IMR-90 (cell line): ENCODE measurements around the gene PNRC2. TPM values are rescaled to one million over a fixed set of nuclear protein-coding genes. Genes with fewer than 3 reads are reported as not detected.

ENCODE experiments used
- ATAC-seq: fragments of 200-7000 bp; cut with Tn5 transposase; 2 replicates; pipeline ENCODE4 v1.9.1; 2020; ENCODE audit warnings: low read depth, mild to moderate bottlenecking, moderate library complexity
- BruUV-seq: library from RNA; stranded (reverse); fragments of 400-500 nt; replicated peaks from 2 replicates; lab custom pipeline; 2021; lab: Mats Ljungman, UMichigan
- CTCF ChIA-PET: fragments of 300-600 bp; formaldehyde crosslinking; extraction: SDS; loops from one replicate; lab custom pipeline; 2021; ENCODE audit warnings: antibody characterized with exemption; lab: Yijun Ruan, JAX
- POLR2A ChIA-PET: fragments of 300-600 bp; sonication (Branson Sonifier 250); formaldehyde crosslinking; loops from one replicate; lab custom pipeline; 2022; ENCODE audit warnings: antibody characterized with exemption; ENCODE audit not compliant: unreplicated experiment; lab: Charles Lee
- DNase-seq: peaks from one replicate; pipeline ENCODE4 v3.0.0; 2013
- H2AFZ ChIP-seq: replicated peaks from 2 replicates; pipeline ENCODE3; 2013; ENCODE audit warnings: low read length, mild to moderate bottlenecking; ENCODE audit not compliant: poor library complexity
- H2AK5ac ChIP-seq: 2 replicates; pipeline ENCODE4 v1.6.1; 2013; ENCODE audit warnings: low read depth, low read length, inconsistent platforms
- H2AK9ac ChIP-seq: replicated peaks from 2 replicates; pipeline ENCODE3; 2013; ENCODE audit warnings: mild to moderate bottlenecking, low read depth, low read length, moderate library complexity; ENCODE audit not compliant: poor library complexity
- H2BK120ac ChIP-seq: 2 replicates; pipeline ENCODE4 v1.6.1; 2013; ENCODE audit warnings: low read depth, low read length, inconsistent platforms
- H2BK15ac ChIP-seq: 3 replicates; pipeline ENCODE4 v1.6.1; 2013; ENCODE audit warnings: low read depth, low read length, inconsistent platforms
- H2BK20ac ChIP-seq: 2 replicates; pipeline ENCODE4 v1.6.1; 2013; ENCODE audit warnings: low read depth, mild to moderate bottlenecking, inconsistent platforms, low read length, moderate library complexity
- H2BK5ac ChIP-seq: 2 replicates; pipeline ENCODE4 v1.6.1; 2013; ENCODE audit warnings: mild to moderate bottlenecking, low read depth, low read length, inconsistent platforms; ENCODE audit not compliant: poor library complexity, severe bottlenecking
- H3K14ac ChIP-seq: replicated peaks from 2 replicates; pipeline ENCODE4 v1.6.1; 2013; ENCODE audit warnings: low read depth, low read length, inconsistent platforms
- H3K18ac ChIP-seq: 2 replicates; pipeline ENCODE4 v1.6.1; 2013; ENCODE audit warnings: low read depth, low read length, control low read depth
- H3K23ac ChIP-seq: 2 replicates; pipeline ENCODE4 v1.6.1; 2013; ENCODE audit warnings: low read depth, low read length, inconsistent platforms
- H3K27ac ChIP-seq: 2 replicates; pipeline ENCODE4 v1.5.1; 2013; ENCODE audit warnings: mild to moderate bottlenecking, control low read depth, low read length; ENCODE audit not compliant: insufficient read depth
- H3K27me3 ChIP-seq: 2 replicates; pipeline ENCODE4 v1.6.1; 2013; ENCODE audit warnings: low read length; ENCODE audit not compliant: control insufficient read depth, insufficient read depth
- H3K36me3 ChIP-seq: 2 replicates; pipeline ENCODE4 v1.6.1; 2013; ENCODE audit warnings: low read length, mixed read lengths; ENCODE audit not compliant: control insufficient read depth, insufficient read depth
- H3K4ac ChIP-seq: 2 replicates; pipeline ENCODE4 v1.6.1; 2013; ENCODE audit warnings: low read depth, low read length, inconsistent platforms
- H3K4me1 ChIP-seq: 2 replicates; pipeline ENCODE4 v1.6.1; 2013; ENCODE audit warnings: low read length, mixed read lengths; ENCODE audit not compliant: control insufficient read depth, insufficient read depth
- H3K4me2 ChIP-seq: 2 replicates; pipeline ENCODE4 v1.6.1; 2013; ENCODE audit warnings: low read depth, mild to moderate bottlenecking, control low read depth, low read length, moderate library complexity
- H3K4me3 ChIP-seq: 2 replicates; pipeline ENCODE4 v1.5.1; 2013; ENCODE audit warnings: low read depth, mild to moderate bottlenecking, control low read depth, low read length, moderate library complexity; ENCODE audit not compliant: insufficient read depth
- H3K56ac ChIP-seq: 2 replicates; pipeline ENCODE4 v1.6.1; 2013; ENCODE audit warnings: low read length, inconsistent platforms; ENCODE audit not compliant: insufficient read depth; ENCODE audit errors: extremely low read depth
- H3K79me1 ChIP-seq, 2 experiments: 2 replicates each; pipeline ENCODE4 v1.6.1; 2013; ENCODE audit warnings: low read length in 2 of 2, inconsistent platforms in 1 of 2, low read depth in 1 of 2
- H3K9ac ChIP-seq: 2 replicates; pipeline ENCODE4 v1.6.1; 2013; ENCODE audit warnings: low read depth, low read length, control low read depth
- H3K9me1 ChIP-seq: 2 replicates; pipeline ENCODE4 v1.6.1; 2013; ENCODE audit warnings: low read length, inconsistent platforms; ENCODE audit not compliant: insufficient read depth
- H3K9me3 ChIP-seq: 2 replicates; pipeline ENCODE4 v1.6.1; 2013; ENCODE audit warnings: low read length; ENCODE audit not compliant: control insufficient read depth, insufficient read depth
- H4K20me1 ChIP-seq: 2 replicates; pipeline ENCODE4 v1.6.1; 2013; ENCODE audit warnings: low read length, inconsistent platforms; ENCODE audit not compliant: insufficient read depth
- H4K5ac ChIP-seq: 2 replicates; pipeline ENCODE4 v1.6.1; 2013; ENCODE audit warnings: mild to moderate bottlenecking, low read depth, low read length, control low read depth
- H4K8ac ChIP-seq, 2 experiments: 2 replicates each; pipeline ENCODE4 v1.6.1; 2013; ENCODE audit warnings: low read depth in 2 of 2, low read length in 2 of 2, control low read depth in 1 of 2, inconsistent platforms in 1 of 2
- H4K91ac ChIP-seq: 2 replicates; pipeline ENCODE4 v1.6.1; 2013; ENCODE audit warnings: low read depth, low read length, inconsistent platforms; ENCODE audit not compliant: insufficient read depth
- BHLHE40 ChIP-seq: fragments of 150-350 bp; IDR thresholded peaks from 2 replicates; pipeline ENCODE4 v1.6.1; 2016; ENCODE audit warnings: mild to moderate bottlenecking, low read depth, low read length
- CEBPB ChIP-seq: IDR thresholded peaks from 2 replicates; pipeline ENCODE4 v1.6.1; 2012; ENCODE audit warnings: low read depth, low read length, improper control_type of control experiment
- CHD1 ChIP-seq: IDR thresholded peaks from 2 replicates; pipeline ENCODE4 v1.6.1; 2012; ENCODE audit warnings: low read depth, low read length, improper control_type of control experiment
- CTCF ChIP-seq: conservative IDR thresholded peaks from 2 replicates; pipeline ENCODE4 v1.5.1; 2012; ENCODE audit warnings: mild to moderate bottlenecking, low read depth, low read length, improper control_type of control experiment
- ELK1 ChIP-seq: fragments of 150-350 bp; IDR thresholded peaks from 2 replicates; pipeline ENCODE4 v1.6.1; 2016; ENCODE audit warnings: low read depth, mild to moderate bottlenecking, low read length, moderate library complexity, borderline replicate concordance
- FOS ChIP-seq: fragments of 150-350 bp; IDR thresholded peaks from 2 replicates; pipeline ENCODE4 v1.6.1; 2016; ENCODE audit warnings: low read depth, low read length
- MAFK ChIP-seq: IDR thresholded peaks from 2 replicates; pipeline ENCODE4 v1.6.1; 2012; ENCODE audit warnings: low read depth, low read length, improper control_type of control experiment
- MAZ ChIP-seq: IDR thresholded peaks from 2 replicates; pipeline ENCODE4 v1.6.1; 2012; ENCODE audit warnings: low read depth, mild to moderate bottlenecking, low read length, improper control_type of control experiment, moderate library complexity, borderline replicate concordance
- MXI1 ChIP-seq: IDR thresholded peaks from 2 replicates; pipeline ENCODE4 v1.6.1; 2012; ENCODE audit warnings: low read depth, mild to moderate bottlenecking, low read length, moderate library complexity, borderline replicate concordance
- NFE2L2 ChIP-seq: fragments of 150-350 bp; IDR thresholded peaks from 2 replicates; pipeline ENCODE4 v1.6.1; 2016; ENCODE audit warnings: low read depth, mild to moderate bottlenecking, low read length
- POLR2A ChIP-seq: IDR thresholded peaks from 2 replicates; pipeline ENCODE4 v1.6.1; 2012; ENCODE audit warnings: mild to moderate bottlenecking, low read depth, low read length
- RAD21 ChIP-seq: IDR thresholded peaks from 2 replicates; pipeline ENCODE4 v1.6.1; 2012; ENCODE audit warnings: low read length, improper control_type of control experiment
- RCOR1 ChIP-seq: IDR thresholded peaks from 2 replicates; pipeline ENCODE4 v1.6.1; 2012; ENCODE audit warnings: mild to moderate bottlenecking, low read length, improper control_type of control experiment; ENCODE audit not compliant: insufficient replicate concordance
- RFX5 ChIP-seq: IDR thresholded peaks from 2 replicates; pipeline ENCODE4 v1.8.0; 2012; ENCODE audit warnings: low read depth, mild to moderate bottlenecking, low read length, moderate library complexity
- SMC3 ChIP-seq: fragments of 150-350 bp; IDR thresholded peaks from 2 replicates; pipeline ENCODE4 v1.6.1; 2016; ENCODE audit warnings: low read depth, mild to moderate bottlenecking, antibody characterized with exemption, low read length, moderate library complexity
- USF2 ChIP-seq: fragments of 150-350 bp; IDR thresholded peaks from 2 replicates; pipeline ENCODE4 v1.6.1; 2017; ENCODE audit warnings: mild to moderate bottlenecking, antibody characterized with exemption, low read length, low read depth
- WGBS, 2 experiments: methylation state at CpG; one replicate each; pipeline versions ENCODE4 v1.1.5 to v1.1.7; 2013; ENCODE audit warnings: missing lambda C conversion rate in 2 of 2; ENCODE audit not compliant: insufficient read length in 1 of 2; ENCODE audit errors: extremely low coverage in 2 of 2; 5-methylcytosine and 5-hydroxymethylcytosine counted together
- dilution Hi-C: fragments of 300-500 bp; cut with HindIII; formaldehyde crosslinking; loops from one replicate; pipeline ENCODE4 v1.14.3; 2018; ENCODE audit warnings: low sequenced_read_pairs; ENCODE audit not compliant: unreplicated experiment
- in situ Hi-C: fragments of 300-500 bp; cut with MboI; formaldehyde crosslinking; loops from 3 replicates; pipeline ENCODE4 v1.14.3; 2019; ENCODE audit warnings: low sequenced_read_pairs, inconsistent platforms, mixed read lengths
- intact Hi-C: fragments of 100-400 bp; cut with micrococcal nuclease; formaldehyde crosslinking; loops from 2 replicates; pipeline ENCODE4 v1.10.0; 2022
- polyA plus RNA-seq, 3 experiments: library from polyadenylated mRNA; depleted of rRNA; stranded (reverse); fragments of >200 nt; gene quantifications; 2 replicates each; pipeline ENCODE4 v1.2.3, GENCODE V29; 2012; ENCODE audit warnings: low replicate concordance in 1 of 3
- total RNA-seq: library from RNA; depleted of rRNA; stranded (reverse); fragments of >200 nt; gene quantifications from 2 replicates; pipeline ENCODE4 v1.2.3, GENCODE V29; 2012

Gene PNRC2
- total and polyA plus RNA-seq, 2 of the 4 experiments (the other 2 are of a cell fraction) = 50.6 to 76.0 TPM

DNA sequence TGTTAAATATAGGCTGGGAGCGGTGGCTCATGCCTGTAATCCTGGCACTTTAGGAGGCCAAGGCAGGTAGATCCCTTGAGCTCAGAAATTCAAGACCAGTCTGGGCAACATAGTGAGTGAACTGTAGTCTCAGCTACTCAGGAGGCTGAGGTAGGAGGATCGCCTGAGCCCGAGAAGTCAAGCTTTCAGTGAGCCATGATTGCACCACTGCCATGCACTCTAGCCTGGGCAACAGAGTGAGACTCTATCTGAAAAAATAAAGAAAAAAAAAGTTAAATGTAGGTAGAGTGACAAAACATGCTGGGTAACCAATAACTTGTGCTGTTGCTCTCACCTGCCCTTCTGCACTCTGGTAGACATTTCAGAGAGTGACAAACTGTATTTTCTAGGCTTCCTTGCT lies 45.5 kb downstream of the PNRC2 start:
- no peak overlapping the region for H4K8ac ChIP-seq
- H3K27me3 ChIP-seq = no peaks in the 10 kb centered on the region
- TF ChIP-seq USF2 = no peak
- TF ChIP-seq BHLHE40 = no peak
- no peak for TF ChIP-seq RAD21
- no peak for TF ChIP-seq POLR2A
- no peak for TF ChIP-seq SMC3
- no peak for TF ChIP-seq RFX5
- no peak for TF ChIP-seq MXI1
- no peak for TF ChIP-seq CHD1
- no peak for TF ChIP-seq CEBPB
- TF ChIP-seq FOS = no peak
- no peak for TF ChIP-seq CTCF
- TF ChIP-seq NFE2L2 = no peak
- no peak for TF ChIP-seq MAZ
- no peak for TF ChIP-seq MAFK
- no peak for TF ChIP-seq RCOR1
- TF ChIP-seq ELK1 = no peak
- in situ Hi-C loops (no loop called here), intact Hi-C loops (no loop called here), dilution Hi-C loops (no loop called here)
- H3K9me3 ChIP-seq = no peaks in the 10 kb centered on the region
- no peak overlapping the region for H3K27ac ChIP-seq
- H3K79me1 ChIP-seq = no peaks in the 10 kb centered on the region
- no peak overlapping the region for H2AK9ac ChIP-seq
- no peak overlapping the region for H3K9ac ChIP-seq
- ATAC-seq = no peak
- peaks cover 7% of the 10 kb centered on the region for H3K4me1 ChIP-seq
- H2BK15ac ChIP-seq = no peak overlapping the region
- no peak overlapping the region for H4K5ac ChIP-seq
- H2BK120ac ChIP-seq = no peak overlapping the region
- no peak overlapping the region for H3K4ac ChIP-seq
- H3K36me3 ChIP-seq = no peaks in the 10 kb centered on the region
- H2BK20ac ChIP-seq = no peak overlapping the region
- no peak overlapping the region for H2AFZ ChIP-seq
- peaks cover 13% of the 10 kb centered on the region for H3K9me1 ChIP-seq
- no peak overlapping the region for H2AK5ac ChIP-seq
- BruUV-seq = no TSS peak
- H3K4me3 ChIP-seq = no peak overlapping the region
- ChIA-PET CTCF (no interaction called here), POLR2A (no interaction called here)
- no peak overlapping the region for H2BK5ac ChIP-seq
- H3K4me2 ChIP-seq = no peak overlapping the region
- no peak overlapping the region for H4K91ac ChIP-seq
- DNase-seq = no peak
- 100% methylated on average over 2 of the region's 3 CpGs; no CpG with 5 or more reads in 1 of the 2 experiments for whole genome bisulfite sequencing, 2 experiments
- no peak overlapping the region for H3K23ac ChIP-seq
- H3K18ac ChIP-seq = no peak overlapping the region
- no peaks in the 10 kb centered on the region for H4K20me1 ChIP-seq
- H3K56ac ChIP-seq = no peak overlapping the region
- H3K14ac ChIP-seq = no peak overlapping the region
